Stomach (tissue), 9 donors: ENCODE results near the gene CRYBB1. TPM values are rescaled to one million over a fixed set of nuclear protein-coding genes. Genes with fewer than 3 reads are reported as not detected.

ENCODE experiments used
- DNase-seq, 2 donors: peaks; one replicate each; pipeline versions ENCODE4 v3.0.0 to v3.0.0-alpha.2; 2013 to 2019
- H3K27ac ChIP-seq, 5 donors: fragments of 200-600 bp in 4 of 5; sonication (generic) in 4 of 5; one replicate each; pipeline ENCODE4 v1.5.1; 2013 to 2019; ENCODE audit warnings: mild to moderate bottlenecking in 1 of 5, moderate library complexity in 1 of 5
- H3K27me3 ChIP-seq, 3 donors: fragments of 200-600 bp; sonication (generic); one replicate each; pipeline ENCODE4 v1.5.1; 2017 to 2019; ENCODE audit warnings: mixed run types in 1 of 3
- H3K36me3 ChIP-seq, 4 donors: fragments of 200-600 bp; sonication (generic); 1 replicate in 3 of 4; 2 replicates in 1 of 4; pipeline ENCODE4 v1.5.1; 2016 to 2019
- H3K4me1 ChIP-seq, 4 donors: fragments of 200-600 bp; sonication (generic); one replicate each; pipeline ENCODE4 v1.5.1; 2016 to 2019
- H3K4me3 ChIP-seq, 4 donors: fragments of 200-600 bp; sonication (generic) in 3 of 4; one replicate each; pipeline ENCODE4 v1.5.1; 2016 to 2019; ENCODE audit warnings: mild to moderate bottlenecking in 1 of 4
- H3K9me3 ChIP-seq, 4 donors: fragments of 200-600 bp; sonication (generic); one replicate each; pipeline ENCODE4 v1.5.1; 2016 to 2019
- EP300 ChIP-seq: sonication (generic); formaldehyde crosslinking; IDR thresholded peaks from one replicate; pipeline ENCODE4 v1.6.1; 2017; ENCODE audit warnings: antibody characterized with exemption
- POLR2A ChIP-seq, 4 donors: fragments of 450-650 bp; IDR thresholded peaks; one replicate each; pipeline ENCODE4 v1.6.1; 2016; ENCODE audit warnings: antibody characterized with exemption in 4 of 4, control low read depth in 2 of 4, mild to moderate bottlenecking in 1 of 4, moderate library complexity in 1 of 4
- POLR2AphosphoS5 ChIP-seq, 3 donors: sonication (generic); formaldehyde crosslinking; IDR thresholded peaks; one replicate each; pipeline ENCODE4 v1.6.1; 2016; ENCODE audit warnings: antibody characterized with exemption in 3 of 3
- WGBS, 5 donors: extraction: QIAGEN DNeasy Blood & Tissue Kit in 3 of 5; methylation state at CpG; one replicate each; pipeline versions ENCODE4 v1.1.5 to v1.1.7; 2013 to 2018; 5-methylcytosine and 5-hydroxymethylcytosine counted together
- intact Hi-C: fragments of 100-400 bp; cut with DNase I; formaldehyde crosslinking; loops from one replicate; pipeline ENCODE4 v1.15.1; 2023; ENCODE audit warnings: low total_unique reads
- polyA plus RNA-seq, 3 donors: library from polyadenylated mRNA; stranded (reverse); fragments of 200-250 nt; gene quantifications; one replicate each; pipeline ENCODE4 v1.2.3, GENCODE V29; 2013
- total RNA-seq, 5 donors: library from RNA; depleted of rRNA; stranded (reverse); fragments of >200 nt; gene quantifications; one replicate each; pipeline versions ENCODE4 v1.1.0 to v1.2.3, GENCODE V29; 2014 to 2016
- TF ChIP-seq, protein P1 (sequence below), 7 experiments: fragments of 450-650 bp in 4 of 7; fragments of 200-600 bp in 3 of 7; sonication (generic) in 3 of 7; IDR thresholded peaks; one replicate each; pipeline ENCODE4 v1.5.1; 2016 to 2019; ENCODE audit warnings: antibody characterized with exemption in 7 of 7, control low read depth in 2 of 7, mild to moderate bottlenecking in 1 of 7
- donor health status: healthy with polysubstance abuse.
- donor health status: Bipolar disorder and iron deficiency.
- donor health status: healthy.

Gene CRYBB1
- total and polyA plus RNA-seq, 8 donors: 0.20 to 1.2 (median 0.62) TPM; not detected in 4

DNA sequence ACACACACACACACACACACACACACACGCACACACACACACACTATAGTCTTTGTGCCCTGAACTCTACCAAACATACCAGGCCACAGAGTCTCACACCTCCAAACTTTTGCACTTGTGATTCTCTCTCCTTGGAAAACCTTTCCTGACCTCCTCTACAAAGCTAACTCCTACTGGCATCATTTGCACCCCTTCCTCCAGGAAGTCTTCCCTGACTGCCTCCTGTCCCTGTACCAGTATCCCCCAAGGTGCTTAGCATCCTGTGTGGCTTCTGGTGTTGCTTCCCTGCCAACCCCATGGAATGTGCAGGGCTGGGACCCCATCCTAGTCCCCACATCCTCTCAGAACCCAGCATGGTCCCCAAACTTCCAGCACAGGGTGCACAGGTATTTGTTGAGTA lies 36.8 kb downstream of the CRYBB1 start:
- 23 to 91% (median 36%) methylated on average over 1 of the region's 1 CpG for WGBS, 5 donors
- Histone ChIP-seq H3K36me3 (peaks cover 0 to 12% (median 6%) of the 10 kb centered on the region in 4 donors), H3K27me3 (no peaks in the 10 kb centered on the region), H3K4me1 (peaks cover 0 to 30% (median 8%) of the 10 kb centered on the region in 4 donors), H3K27ac (no peak overlapping the region), H3K4me3 (no peak overlapping the region), H3K9me3 (no peaks in the 10 kb centered on the region)
- TF ChIP-seq EP300 (no peak), POLR2A (IDR thresholded peaks at IDR 0.05) (no peak), POLR2AphosphoS5 (IDR thresholded peaks at IDR 0.05) (no peak)
- TF ChIP-seq, protein P1, sequence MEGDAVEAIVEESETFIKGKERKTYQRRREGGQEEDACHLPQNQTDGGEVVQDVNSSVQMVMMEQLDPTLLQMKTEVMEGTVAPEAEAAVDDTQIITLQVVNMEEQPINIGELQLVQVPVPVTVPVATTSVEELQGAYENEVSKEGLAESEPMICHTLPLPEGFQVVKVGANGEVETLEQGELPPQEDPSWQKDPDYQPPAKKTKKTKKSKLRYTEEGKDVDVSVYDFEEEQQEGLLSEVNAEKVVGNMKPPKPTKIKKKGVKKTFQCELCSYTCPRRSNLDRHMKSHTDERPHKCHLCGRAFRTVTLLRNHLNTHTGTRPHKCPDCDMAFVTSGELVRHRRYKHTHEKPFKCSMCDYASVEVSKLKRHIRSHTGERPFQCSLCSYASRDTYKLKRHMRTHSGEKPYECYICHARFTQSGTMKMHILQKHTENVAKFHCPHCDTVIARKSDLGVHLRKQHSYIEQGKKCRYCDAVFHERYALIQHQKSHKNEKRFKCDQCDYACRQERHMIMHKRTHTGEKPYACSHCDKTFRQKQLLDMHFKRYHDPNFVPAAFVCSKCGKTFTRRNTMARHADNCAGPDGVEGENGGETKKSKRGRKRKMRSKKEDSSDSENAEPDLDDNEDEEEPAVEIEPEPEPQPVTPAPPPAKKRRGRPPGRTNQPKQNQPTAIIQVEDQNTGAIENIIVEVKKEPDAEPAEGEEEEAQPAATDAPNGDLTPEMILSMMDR (IDR thresholded peaks at IDR 0.05): no peak
- intact Hi-C loops: no loop called here
- DNase-seq: no peak

DNA sequence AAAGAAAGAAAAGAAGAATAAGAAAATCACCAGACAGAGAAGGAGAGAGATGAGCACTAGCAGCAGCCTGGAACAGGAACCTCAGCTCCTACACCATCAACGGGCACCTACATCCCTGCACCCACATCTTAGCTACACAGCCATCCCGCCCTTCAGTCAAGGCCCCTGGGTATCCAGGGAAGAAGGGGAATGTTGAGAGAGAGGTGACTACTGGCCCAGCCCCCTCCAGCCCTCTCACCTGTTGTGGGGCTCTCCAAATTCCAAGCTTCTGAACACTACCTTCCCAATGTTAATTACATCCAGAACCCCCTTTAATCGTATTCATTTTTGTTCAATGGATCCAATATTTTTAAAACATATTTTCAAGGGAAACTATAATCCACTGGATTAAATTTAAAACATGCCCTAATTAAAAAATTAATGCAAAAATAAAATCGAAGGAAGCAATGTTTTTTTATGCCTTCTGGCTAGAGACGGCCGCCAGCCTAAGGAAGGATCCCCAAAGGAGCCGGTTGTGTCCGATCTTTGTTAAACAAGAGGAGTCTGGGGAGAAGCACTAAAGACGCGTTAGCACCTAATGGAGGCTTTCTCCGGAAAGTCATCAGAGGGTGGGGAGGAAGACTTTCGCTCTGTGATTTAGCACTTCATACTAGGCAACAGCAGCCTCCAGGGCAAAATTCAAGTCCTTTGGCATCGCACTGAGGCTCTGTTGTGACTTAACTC lies 37.4 kb downstream of the CRYBB1 start:
- no peak for DNase-seq
- TF ChIP-seq POLR2AphosphoS5 (IDR thresholded peaks at IDR 0.05): no peak
- no peak for TF ChIP-seq POLR2A (IDR thresholded peaks at IDR 0.05)
- TF ChIP-seq EP300: no peak
- TF ChIP-seq, protein P1 (IDR thresholded peaks at IDR 0.05): no peak
- peaks cover 0 to 24% (median 6%) of the 10 kb centered on the region in 4 donors for H3K4me1 ChIP-seq
- H3K27ac ChIP-seq: no peak overlapping the region
- no peak overlapping the region for H3K4me3 ChIP-seq
- H3K9me3 ChIP-seq: no peaks in the 10 kb centered on the region
- peaks cover 0 to 12% (median 6%) of the 10 kb centered on the region in 4 donors for H3K36me3 ChIP-seq
- intact Hi-C loops: no loop called here
- 79 to 83% (median 81%) methylated on average over 13 of the region's 13 CpGs for WGBS, 5 donors
- no peaks in the 10 kb centered on the region for H3K27me3 ChIP-seq

DNA sequence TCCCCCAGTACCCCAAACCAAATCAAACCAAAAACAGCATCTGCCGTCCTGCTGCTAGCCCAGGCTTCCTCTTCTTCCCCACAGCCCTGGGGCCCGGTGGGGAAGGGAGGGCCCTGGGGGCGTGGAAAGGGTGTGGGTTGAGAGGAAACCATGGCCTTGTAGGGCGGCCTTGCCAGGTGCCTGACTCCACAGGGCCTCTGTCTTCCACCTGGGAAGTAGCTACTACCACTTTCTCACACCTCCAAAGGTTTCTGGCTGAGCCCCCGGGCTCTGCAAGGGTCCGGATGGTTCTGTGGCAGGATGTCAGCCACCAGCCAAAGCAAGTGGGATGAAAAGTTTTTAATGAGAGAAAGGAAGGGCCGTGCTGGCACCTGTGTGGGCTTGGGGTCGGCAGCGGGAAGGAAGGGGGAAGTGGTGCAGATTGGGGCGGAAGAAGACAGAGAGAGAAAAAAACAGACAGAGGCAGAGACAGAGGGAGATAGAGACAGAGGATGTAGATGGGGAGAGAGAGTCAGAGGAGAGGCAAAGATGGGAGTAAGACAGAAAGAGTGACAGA lies 38.4 kb downstream of the CRYBB1 start:
- H3K27me3 ChIP-seq: no peaks in the 10 kb centered on the region
- TF ChIP-seq EP300 (no peak), POLR2AphosphoS5 (IDR thresholded peaks at IDR 0.05) (no peak), POLR2A (IDR thresholded peaks at IDR 0.05) (no peak)
- TF ChIP-seq, protein P1 (IDR thresholded peaks at IDR 0.05): no peak
- DNase-seq: peak; percentile 35 to 42
- H3K4me3 ChIP-seq: no peak overlapping the region
- H3K36me3 ChIP-seq: peaks cover 0 to 12% (median 6%) of the 10 kb centered on the region in 4 donors
- WGBS, 5 donors: 55 to 70% (median 62%) methylated on average over 10 of the region's 10 CpGs
- peak overlapping the region in 1 of 5 donors; percentile 27 for H3K27ac ChIP-seq
- H3K4me1 ChIP-seq: peaks cover 0 to 20% (median 0%) of the 10 kb centered on the region in 4 donors
- H3K9me3 ChIP-seq: no peaks in the 10 kb centered on the region
- intact Hi-C loops: no loop called here

DNA sequence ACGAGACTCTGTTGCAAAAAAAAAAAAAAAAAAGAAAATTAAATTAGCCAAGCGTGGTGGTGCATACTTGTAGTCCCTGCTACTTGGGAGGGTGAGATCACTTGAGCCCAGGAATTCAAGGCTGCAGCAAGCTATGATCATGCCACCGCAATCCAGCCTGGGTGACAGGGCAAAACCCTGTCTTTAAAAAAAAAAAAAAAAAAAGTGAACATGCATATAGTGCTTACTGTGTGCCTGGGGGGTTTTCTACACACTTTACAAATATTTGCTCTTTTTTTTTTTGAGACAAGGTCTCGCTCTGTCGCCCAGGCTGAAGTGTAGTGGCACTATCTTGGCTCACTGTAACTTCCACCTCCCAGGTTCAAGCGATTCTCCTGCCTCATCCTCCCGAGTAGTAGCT lies 40.7 kb downstream of the CRYBB1 start:
- intact Hi-C loops: no loop called here
- Histone ChIP-seq H3K27me3 (no peaks in the 10 kb centered on the region), H3K9me3 (no peaks in the 10 kb centered on the region), H3K4me1 (peaks cover 0 to 36% (median 0%) of the 10 kb centered on the region in 4 donors), H3K36me3 (peaks cover 0 to 4% (median 3%) of the 10 kb centered on the region in 4 donors), H3K27ac (no peak overlapping the region), H3K4me3 (no peak overlapping the region)
- no peak for DNase-seq
- WGBS, 5 donors: 83 to 92% (median 85%) methylated on average over 6 to 7 of the region's 7 CpGs
- TF ChIP-seq, protein P1 (IDR thresholded peaks at IDR 0.05): no peak
- TF ChIP-seq POLR2A (IDR thresholded peaks at IDR 0.05) (no peak), POLR2AphosphoS5 (IDR thresholded peaks at IDR 0.05) (no peak), EP300 (no peak)
